ENCODE data around the gene FAM181A. TPM values are rescaled to one million over a fixed set of nuclear protein-coding genes. Genes with fewer than 3 reads are reported as not detected.
A peak's percentile ranks its signal among the peaks of the same experiment; 100 is the strongest.

FAM181A gene
- total and polyA plus RNA-seq, 7 donors = not detected

GRCh38 chr14:93903342-93904184, 23.6 kb upstream of the FAM181A start:
- intact Hi-C loops (cut with DNase I) = no loop called here
- Histone ChIP-seq H3K36me3 (no peaks in the 10 kb centered on the region), H3K27me3 (peaks cover 0 to 11% (median 0%) of the 10 kb centered on the region in 3 donors), H3K27ac (no peak overlapping the region), H3K4me1 (peaks cover 0 to 4% (median 0%) of the 10 kb centered on the region in 4 donors), H3K4me3 (no peak overlapping the region), H3K9me3 (no peaks in the 10 kb centered on the region)
- no peak for DNase-seq
- peak in 2 of 4 experiments; percentile 10 to 20 for TF ChIP-seq CTCF (IDR thresholded peaks at IDR 0.05)
- no peak for TF ChIP-seq POLR2A (IDR thresholded peaks at IDR 0.05)
- 59 to 60% methylated on average over 15 of the region's 15 CpGs for WGBS, 2 donors

GRCh38 chr14:93905623-93906022, 21.5 kb upstream of the FAM181A start:
- H3K27ac ChIP-seq = no peak overlapping the region
- no peak overlapping the region for H3K4me3 ChIP-seq
- no peaks in the 10 kb centered on the region for H3K9me3 ChIP-seq
- H3K4me1 ChIP-seq = peaks cover 0 to 4% (median 0%) of the 10 kb centered on the region in 4 donors
- peaks cover 0 to 11% (median 0%) of the 10 kb centered on the region in 3 donors for H3K27me3 ChIP-seq
- intact Hi-C loops (cut with DNase I) = loop anchor here (5.0 kb wide), 1 partner anchor 248 kb away; no protein-coding TSS in a partner anchor
- WGBS, 2 donors = 80 to 84% methylated on average over 4 of the region's 4 CpGs
- DNase-seq = no peak
- H3K36me3 ChIP-seq = no peaks in the 10 kb centered on the region
- TF ChIP-seq CTCF (IDR thresholded peaks at IDR 0.05) (no peak), EP300 (IDR thresholded peaks at IDR 0.05) (no peak), POLR2AphosphoS5 (IDR thresholded peaks at IDR 0.05) (no peak), POLR2A (IDR thresholded peaks at IDR 0.05) (no peak)

- TF ChIP-seq EP300 (IDR thresholded peaks at IDR 0.05) (no peak), CTCF (IDR thresholded peaks at IDR 0.05) (peak in 3 of 4 experiments; percentile 32 to 60 (median 54))
- peaks cover 0 to 4% (median 0%) of the 10 kb centered on the region in 4 donors for H3K4me1 ChIP-seq
- H3K27ac ChIP-seq = no peak overlapping the region
- no peak for DNase-seq
- intact Hi-C loops (cut with DNase I) = loop anchor here (5.0 kb wide), 1 partner anchor 249 kb away; no protein-coding TSS in a partner anchor
- H3K4me3 ChIP-seq = no peak overlapping the region
- no peaks in the 10 kb centered on the region for H3K36me3 ChIP-seq
- peaks cover 0 to 11% (median 0%) of the 10 kb centered on the region in 3 donors for H3K27me3 ChIP-seq
- WGBS, 2 donors = 45 to 53% methylated on average over 15 of the region's 15 CpGs
- H3K9me3 ChIP-seq = no peaks in the 10 kb centered on the region
These were observed 20.5 kb upstream of the FAM181A start for GRCh38 chr14:93906341-93907329.

GRCh38 chr14:93909429-93910128, 17.6 kb upstream of the FAM181A start:
- no peak overlapping the region for H3K4me3 ChIP-seq
- H3K27ac ChIP-seq = no peak overlapping the region
- H3K27me3 ChIP-seq = no peaks in the 10 kb centered on the region
- no peaks in the 10 kb centered on the region for H3K36me3 ChIP-seq
- peaks cover 0 to 2% (median 0%) of the 10 kb centered on the region in 4 donors for H3K9me3 ChIP-seq
- TF ChIP-seq CTCF (IDR thresholded peaks at IDR 0.05) (no peak), EP300 (IDR thresholded peaks at IDR 0.05) (no peak), POLR2A (IDR thresholded peaks at IDR 0.05) (no peak), POLR2AphosphoS5 (IDR thresholded peaks at IDR 0.05) (no peak)
- no peak for DNase-seq
- WGBS, 2 donors = 82 to 88% methylated on average over 5 of the region's 5 CpGs
- peaks cover 0 to 4% (median 0%) of the 10 kb centered on the region in 4 donors for H3K4me1 ChIP-seq
- intact Hi-C loops (cut with DNase I) = loop anchor here (5.0 kb wide), 1 partner anchor 252 kb away; no protein-coding TSS in a partner anchor

Measured in sigmoid colon (tissue), 7 donors.